Mucosa of descending colon (tissue), 3 donors: ENCODE data around the gene SYT15. TPM values are rescaled to one million over a fixed set of nuclear protein-coding genes. Genes with fewer than 3 reads are reported as not detected.
A peak's percentile ranks its signal among the peaks of the same experiment; 100 is the strongest.

ENCODE experiments used
- ATAC-seq: fragments of 200-7000 bp; cut with Tn5 transposase; one replicate; pipeline ENCODE4 v1.9.1; 2020; ENCODE audit warnings: mild to moderate bottlenecking, moderate library complexity
- DNase-seq, 3 donors: peaks; one replicate each; pipeline ENCODE4 v3.0.0-alpha.2; 2020
- H3K36me3 ChIP-seq: fragments of 200-600 bp; one replicate; pipeline ENCODE4 v1.8.0; 2021; ENCODE audit warnings: low read depth, mild to moderate bottlenecking
- H3K4me1 ChIP-seq: fragments of 200-600 bp; one replicate; pipeline ENCODE4 v1.8.0; 2021; ENCODE audit warnings: low read depth, mild to moderate bottlenecking
- H3K4me3 ChIP-seq: fragments of 200-600 bp; one replicate; pipeline ENCODE4 v1.8.0; 2021; ENCODE audit warnings: mild to moderate bottlenecking
- H3K9me3 ChIP-seq: fragments of 200-600 bp; one replicate; pipeline ENCODE4 v1.8.0; 2021; ENCODE audit warnings: mild to moderate bottlenecking
- CTCF ChIP-seq: fragments of 200-600 bp; IDR thresholded peaks from one replicate; pipeline ENCODE4 v1.8.0; 2022; ENCODE audit warnings: antibody characterized with exemption, mild to moderate bottlenecking
- intact Hi-C, 2 donors: fragments of 100-400 bp; cut with DNase I in 1 of 2; cut with micrococcal nuclease in 1 of 2; formaldehyde crosslinking; loops; one replicate each; pipeline versions ENCODE4 v1.11.0 to v1.11.1; 2022; cut with DNase I, micrococcal nuclease
- total RNA-seq, 3 donors: library from RNA; stranded (reverse); fragmentation: NEBNext Ultra II Directional in 2 of 3; extraction: Animal tissue kit (Norgen Biotek cat#: 25700) in 2 of 3; gene quantifications; one replicate each; pipeline versions ENCODE4 v1.2.1 to v1.2.4, GENCODE V29; 2021 to 2023
- donor health status: DM: no; HTN: no; CAD: no; lungs with moderate emphysema.
- donor health status: DM: no; HTN: no; CAD: no.
- donor health status: DM: no; HTN: yes; CAD: no.

SYT15 gene
- total RNA-seq, 3 donors from 2014 or later = 1.4 to 3.2 (median 2.3) TPM

DNA sequence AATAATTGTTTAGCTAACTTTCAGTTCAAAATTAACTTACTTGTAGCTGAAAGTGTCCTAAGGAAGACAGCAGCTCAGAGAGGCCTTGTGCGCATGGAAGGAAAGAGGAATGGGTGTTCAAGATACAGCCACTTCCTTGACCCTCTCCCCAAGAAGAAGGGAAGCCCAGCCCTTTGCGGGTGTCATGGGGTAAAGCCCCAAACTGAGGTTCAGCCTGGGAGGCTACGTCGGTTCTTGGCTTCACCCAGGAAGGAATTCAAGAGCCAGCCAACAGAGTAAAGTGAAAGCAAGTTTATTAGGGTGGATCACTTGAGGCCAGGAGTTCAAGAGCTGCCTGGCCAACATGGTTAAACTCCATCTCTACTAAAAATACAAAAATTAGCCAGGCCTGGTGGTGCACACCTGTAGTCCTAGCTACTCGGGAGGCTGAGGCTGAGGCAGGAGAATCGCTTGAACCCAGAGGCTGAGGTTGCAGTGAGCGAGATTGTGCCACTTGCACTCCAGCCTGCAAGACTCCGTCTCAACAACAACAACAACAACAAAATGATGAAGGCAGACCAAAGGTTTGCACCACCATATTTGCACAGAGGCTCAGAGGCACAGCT lies 38.4 kb upstream of the SYT15 start:
- Histone ChIP-seq H3K36me3 (no peaks in the 10 kb centered on the region), H3K4me3 (no peak overlapping the region), H3K9me3 (no peaks in the 10 kb centered on the region), H3K4me1 (peaks cover 29% of the 10 kb centered on the region)
- ATAC-seq (peak; percentile 6), DNase-seq (peak in 2 of 3 donors; percentile 37 to 44)
- no peak for TF ChIP-seq CTCF
- intact Hi-C loops = no loop called here

DNA sequence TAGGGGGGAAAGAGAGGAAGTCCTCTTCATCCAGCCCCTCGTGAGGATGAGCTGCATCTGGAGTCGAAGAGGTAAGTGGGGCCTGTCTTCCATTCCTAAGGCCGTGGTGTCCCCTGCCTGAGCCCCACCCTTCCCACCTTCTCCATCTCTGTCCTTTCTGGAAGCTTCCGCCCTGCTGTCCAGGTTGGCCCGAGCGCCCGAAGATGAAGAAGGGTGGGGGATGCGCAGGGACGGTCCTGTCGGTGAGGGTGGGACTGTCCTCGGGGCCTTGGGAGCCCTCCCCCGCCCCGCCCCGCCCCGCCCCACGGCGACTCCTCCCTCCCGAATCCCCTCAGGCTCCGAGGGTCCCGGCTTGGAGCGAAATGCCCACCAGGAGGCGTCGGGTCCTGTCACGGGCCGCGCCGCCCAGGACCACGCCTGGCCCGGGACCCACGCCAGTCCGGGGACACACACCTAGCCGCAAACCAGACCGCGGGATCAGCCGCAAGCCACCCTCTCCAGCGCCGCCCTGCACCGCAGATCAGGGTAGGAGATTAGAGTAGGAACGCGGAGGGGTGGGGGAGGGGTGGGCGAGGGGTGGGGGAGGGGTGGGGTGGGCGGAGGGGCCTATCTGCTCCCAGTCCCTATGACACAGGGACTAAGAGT lies 37.8 kb upstream of the SYT15 start:
- peak; percentile 41 for ATAC-seq
- Histone ChIP-seq H3K36me3 (no peaks in the 10 kb centered on the region), H3K4me3 (no peak overlapping the region), H3K4me1 (peaks cover 29% of the 10 kb centered on the region), H3K9me3 (no peaks in the 10 kb centered on the region)
- no peak for TF ChIP-seq CTCF
- DNase-seq = peak; percentile 67 to 82 (median 78)
- intact Hi-C loops = no loop called here

- peak in 2 of 3 donors; percentile 18 to 48 for DNase-seq
- intact Hi-C loops = no loop called here
- H3K4me1 ChIP-seq = peaks cover 29% of the 10 kb centered on the region
Observed at GRCh38 chr10:46541735-46542566, 37.0 kb upstream of the SYT15 start.

DNA sequence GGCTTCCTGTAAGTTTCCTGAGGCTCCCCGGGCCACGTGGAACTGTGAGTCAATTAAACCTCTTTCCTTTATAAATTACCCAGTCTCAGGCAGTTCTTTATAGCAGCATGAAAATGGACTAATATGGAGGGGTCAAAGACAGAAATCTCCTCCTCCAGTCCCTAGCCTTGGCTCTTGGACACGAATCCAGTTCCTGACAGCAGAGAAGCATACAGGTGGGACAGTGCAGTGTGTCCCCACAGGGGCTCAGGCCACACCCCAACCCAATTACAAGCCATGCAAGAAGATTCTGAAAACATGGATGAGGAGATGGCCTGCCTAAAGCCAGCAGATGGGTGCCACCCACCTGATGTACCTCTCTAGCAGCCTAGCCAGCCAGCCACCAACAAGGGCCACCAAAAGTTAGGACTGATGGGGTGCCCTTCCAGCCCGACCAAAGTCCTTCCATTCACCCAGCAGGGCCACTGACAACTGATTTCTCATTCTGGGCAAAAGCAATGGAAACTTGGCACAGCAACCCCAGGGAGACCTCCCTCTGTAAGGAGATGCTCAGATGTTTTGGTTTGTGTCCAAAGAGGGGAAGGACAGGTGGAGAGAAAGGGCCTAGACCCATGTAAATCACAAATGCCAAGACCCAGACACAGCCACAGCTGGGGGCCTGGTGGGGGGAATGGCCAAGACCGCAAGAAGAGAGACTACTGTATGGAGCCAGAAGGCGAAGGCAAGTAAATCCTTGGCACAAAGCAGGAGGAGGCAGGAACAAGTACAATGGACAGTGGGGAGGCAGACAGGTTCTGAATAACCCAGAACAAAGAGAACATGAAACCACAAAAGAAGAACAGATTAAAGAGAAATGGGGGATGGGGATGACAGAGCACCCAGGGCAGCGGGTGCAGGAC lies 36.1 kb upstream of the SYT15 start:
- intact Hi-C loops = no loop called here
- Histone ChIP-seq H3K4me1 (peaks cover 29% of the 10 kb centered on the region), H3K4me3 (no peak overlapping the region), H3K36me3 (no peaks in the 10 kb centered on the region), H3K9me3 (no peaks in the 10 kb centered on the region)
- ATAC-seq = no peak
- TF ChIP-seq CTCF = no peak
- DNase-seq = peak in 2 of 3 donors; percentile 8 to 41

More at GRCh38 chr10:46541735-46542566, 37.0 kb upstream of the SYT15 start:
- no peak for TF ChIP-seq CTCF
- no peak for ATAC-seq
- Histone ChIP-seq H3K9me3 (no peaks in the 10 kb centered on the region), H3K4me3 (no peak overlapping the region), H3K36me3 (no peaks in the 10 kb centered on the region)
